ENCODE results near the gene ITGA11.

DNA sequence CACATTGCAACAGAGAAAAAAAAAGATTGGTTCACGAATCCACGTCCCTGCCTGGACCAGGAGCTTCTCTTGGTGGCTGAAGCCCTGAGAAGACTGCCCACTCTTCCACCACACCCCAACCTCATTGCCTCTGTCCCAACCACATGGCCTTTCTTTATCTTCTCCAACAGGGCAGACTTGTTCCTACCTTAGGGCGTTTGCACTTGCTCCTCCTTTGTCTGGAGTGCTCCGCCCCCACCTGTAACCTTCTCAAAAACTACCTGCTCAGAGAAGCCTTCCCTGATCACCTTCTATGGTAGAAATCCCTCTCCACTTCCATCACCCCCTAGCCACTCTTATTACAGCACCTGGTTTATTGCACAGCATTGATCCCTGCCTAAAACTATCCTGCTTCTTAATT, 64.7 kb downstream of the ITGA11 start:
- TF ChIP-seq EZH2 (IDR thresholded peaks at IDR 0.05; ENCODE audit: borderline replicate concordance, low read length) = no peak
- TF ChIP-seq, protein P1, sequence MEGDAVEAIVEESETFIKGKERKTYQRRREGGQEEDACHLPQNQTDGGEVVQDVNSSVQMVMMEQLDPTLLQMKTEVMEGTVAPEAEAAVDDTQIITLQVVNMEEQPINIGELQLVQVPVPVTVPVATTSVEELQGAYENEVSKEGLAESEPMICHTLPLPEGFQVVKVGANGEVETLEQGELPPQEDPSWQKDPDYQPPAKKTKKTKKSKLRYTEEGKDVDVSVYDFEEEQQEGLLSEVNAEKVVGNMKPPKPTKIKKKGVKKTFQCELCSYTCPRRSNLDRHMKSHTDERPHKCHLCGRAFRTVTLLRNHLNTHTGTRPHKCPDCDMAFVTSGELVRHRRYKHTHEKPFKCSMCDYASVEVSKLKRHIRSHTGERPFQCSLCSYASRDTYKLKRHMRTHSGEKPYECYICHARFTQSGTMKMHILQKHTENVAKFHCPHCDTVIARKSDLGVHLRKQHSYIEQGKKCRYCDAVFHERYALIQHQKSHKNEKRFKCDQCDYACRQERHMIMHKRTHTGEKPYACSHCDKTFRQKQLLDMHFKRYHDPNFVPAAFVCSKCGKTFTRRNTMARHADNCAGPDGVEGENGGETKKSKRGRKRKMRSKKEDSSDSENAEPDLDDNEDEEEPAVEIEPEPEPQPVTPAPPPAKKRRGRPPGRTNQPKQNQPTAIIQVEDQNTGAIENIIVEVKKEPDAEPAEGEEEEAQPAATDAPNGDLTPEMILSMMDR (IDR thresholded peaks at IDR 0.05; ENCODE audit: low read length) = no peak

All from OCI-LY1 (cell line).